Hepatocyte (in vitro differentiated cells): ENCODE data around the gene EYA4. TPM values are rescaled to one million over a fixed set of nuclear protein-coding genes. Genes with fewer than 3 reads are reported as not detected.

Source experiments
- DNase-seq: peaks from one replicate; pipeline ENCODE4 v3.0.0-alpha.2; 2016; ENCODE audit warnings: low spot score
- H2AFZ ChIP-seq: fragments of 200-600 bp; sonication (generic); 2 replicates; pipeline ENCODE4 v1.6.0; 2016; ENCODE audit warnings: antibody characterized with exemption, mild to moderate bottlenecking
- H3K27ac ChIP-seq: fragments of 200-600 bp; sonication (generic); 2 replicates; pipeline ENCODE4 v1.5.1; 2016; ENCODE audit warnings: mild to moderate bottlenecking
- H3K27me3 ChIP-seq: fragments of 200-600 bp; sonication (generic); 2 replicates; pipeline ENCODE4 v1.6.1; 2016
- H3K36me3 ChIP-seq: fragments of 200-600 bp; sonication (generic); replicated peaks from 2 replicates; pipeline ENCODE4 v1.5.1; 2016; ENCODE audit warnings: low read depth; ENCODE audit not compliant: insufficient read depth
- H3K4me1 ChIP-seq: fragments of 200-600 bp; sonication (generic); 2 replicates; pipeline ENCODE4 v1.5.1; 2016; ENCODE audit warnings: mild to moderate bottlenecking, moderate library complexity; ENCODE audit not compliant: insufficient read depth
- H3K4me2 ChIP-seq: fragments of 200-600 bp; sonication (generic); 2 replicates; pipeline ENCODE4 v1.6.0; 2016
- H3K4me3 ChIP-seq: fragments of 200-600 bp; sonication (generic); 2 replicates; pipeline ENCODE4 v1.5.1; 2016; ENCODE audit warnings: mild to moderate bottlenecking
- H3K79me2 ChIP-seq: fragments of 200-600 bp; sonication (generic); 2 replicates; pipeline ENCODE4 v1.6.0; 2017; ENCODE audit warnings: mild to moderate bottlenecking
- H3K9me2 ChIP-seq: fragments of 200-600 bp; sonication (generic); replicated peaks from 2 replicates; pipeline ENCODE4 v1.6.0; 2017; ENCODE audit warnings: mild to moderate bottlenecking; ENCODE audit not compliant: insufficient read depth
- H3K9me3 ChIP-seq: fragments of 200-600 bp; sonication (generic); 2 replicates; pipeline ENCODE4 v1.5.1; 2016; ENCODE audit warnings: low read depth, mild to moderate bottlenecking
- H4K20me1 ChIP-seq: fragments of 200-600 bp; sonication (generic); 2 replicates; pipeline ENCODE4 v1.6.0; 2016; ENCODE audit warnings: mild to moderate bottlenecking; ENCODE audit not compliant: insufficient read depth, poor library complexity, severe bottlenecking
- EZH2 ChIP-seq: fragments of 200-600 bp; sonication (generic); IDR thresholded peaks from 2 replicates; pipeline ENCODE4 v1.6.1; 2016; ENCODE audit warnings: antibody characterized with exemption, mild to moderate bottlenecking, borderline replicate concordance
- EZH2phosphoT487 ChIP-seq: fragments of 200-600 bp; sonication (generic); IDR thresholded peaks from one replicate; pipeline ENCODE4 v1.6.1; 2018; ENCODE audit warnings: antibody characterized with exemption, mild to moderate bottlenecking, low read depth, moderate library complexity; ENCODE audit not compliant: unreplicated experiment, severe bottlenecking
- WGBS: methylation state at CpG from one replicate; pipeline ENCODE4 v1.1.6; 2016; ENCODE audit warnings: low lambda C conversion rate; ENCODE audit errors: missing lambda C conversion rate; 5-methylcytosine and 5-hydroxymethylcytosine counted together
- polyA plus RNA-seq: library from polyadenylated mRNA; unstranded; fragments of >200 nt; fragmentation: Nextera tagmentation; extraction: Ambion mirVana; gene quantifications from 2 replicates; pipeline ENCODE4 v1.2.1, GENCODE V29; 2016
- total RNA-seq: library from RNA; depleted of rRNA; stranded (reverse); fragments of >200 nt; gene quantifications from 2 replicates; pipeline ENCODE4 v1.2.3, GENCODE V29; 2014
- TF ChIP-seq, protein P1 (sequence below): fragments of 200-600 bp; sonication (generic); IDR thresholded peaks from 2 replicates; pipeline ENCODE4 v1.5.1; 2016; ENCODE audit warnings: antibody characterized with exemption, mild to moderate bottlenecking; ENCODE audit not compliant: poor library complexity

EYA4 gene
- total and polyA plus RNA-seq, 2 experiments from 2014 or later, result 0.33 to 1.8 TPM

DNA sequence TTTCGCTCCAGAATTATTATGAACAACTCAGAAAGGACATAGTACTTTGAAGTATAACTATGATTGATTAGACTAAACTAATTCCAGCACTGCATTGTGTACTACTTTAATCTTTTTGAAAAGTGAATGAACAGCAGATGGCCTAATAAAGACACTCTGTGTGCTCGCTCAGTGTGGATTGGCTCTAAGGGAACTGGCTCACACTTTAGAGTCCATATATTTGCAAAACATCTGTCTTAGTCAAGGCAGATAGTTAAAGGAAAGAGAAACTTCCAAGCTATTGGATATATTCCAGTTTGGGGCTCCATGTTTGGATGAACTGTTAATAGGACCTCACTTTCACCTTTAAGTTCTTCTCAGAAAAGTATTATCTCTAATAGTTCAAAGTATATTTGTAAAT is 218.9 kb downstream of the EYA4 start:
- no peak overlapping the region for H3K4me2 ChIP-seq
- H3K4me1 ChIP-seq, result no peaks in the 10 kb centered on the region
- WGBS, result 78% methylated on average over 2 of the region's 2 CpGs
- H3K9me3 ChIP-seq, result no peaks in the 10 kb centered on the region
- no peaks in the 10 kb centered on the region for H3K9me2 ChIP-seq
- H3K36me3 ChIP-seq, result no peaks in the 10 kb centered on the region
- TF ChIP-seq EZH2 (no peak), EZH2phosphoT487 (no peak)
- TF ChIP-seq, protein P1, sequence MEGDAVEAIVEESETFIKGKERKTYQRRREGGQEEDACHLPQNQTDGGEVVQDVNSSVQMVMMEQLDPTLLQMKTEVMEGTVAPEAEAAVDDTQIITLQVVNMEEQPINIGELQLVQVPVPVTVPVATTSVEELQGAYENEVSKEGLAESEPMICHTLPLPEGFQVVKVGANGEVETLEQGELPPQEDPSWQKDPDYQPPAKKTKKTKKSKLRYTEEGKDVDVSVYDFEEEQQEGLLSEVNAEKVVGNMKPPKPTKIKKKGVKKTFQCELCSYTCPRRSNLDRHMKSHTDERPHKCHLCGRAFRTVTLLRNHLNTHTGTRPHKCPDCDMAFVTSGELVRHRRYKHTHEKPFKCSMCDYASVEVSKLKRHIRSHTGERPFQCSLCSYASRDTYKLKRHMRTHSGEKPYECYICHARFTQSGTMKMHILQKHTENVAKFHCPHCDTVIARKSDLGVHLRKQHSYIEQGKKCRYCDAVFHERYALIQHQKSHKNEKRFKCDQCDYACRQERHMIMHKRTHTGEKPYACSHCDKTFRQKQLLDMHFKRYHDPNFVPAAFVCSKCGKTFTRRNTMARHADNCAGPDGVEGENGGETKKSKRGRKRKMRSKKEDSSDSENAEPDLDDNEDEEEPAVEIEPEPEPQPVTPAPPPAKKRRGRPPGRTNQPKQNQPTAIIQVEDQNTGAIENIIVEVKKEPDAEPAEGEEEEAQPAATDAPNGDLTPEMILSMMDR, result no peak
- H4K20me1 ChIP-seq, result no peaks in the 10 kb centered on the region
- H3K27me3 ChIP-seq, result peaks cover 7% of the 10 kb centered on the region
- no peak overlapping the region for H3K27ac ChIP-seq
- no peak overlapping the region for H2AFZ ChIP-seq
- H3K79me2 ChIP-seq, result no peaks in the 10 kb centered on the region
- no peak overlapping the region for H3K4me3 ChIP-seq
- no peak for DNase-seq

DNA sequence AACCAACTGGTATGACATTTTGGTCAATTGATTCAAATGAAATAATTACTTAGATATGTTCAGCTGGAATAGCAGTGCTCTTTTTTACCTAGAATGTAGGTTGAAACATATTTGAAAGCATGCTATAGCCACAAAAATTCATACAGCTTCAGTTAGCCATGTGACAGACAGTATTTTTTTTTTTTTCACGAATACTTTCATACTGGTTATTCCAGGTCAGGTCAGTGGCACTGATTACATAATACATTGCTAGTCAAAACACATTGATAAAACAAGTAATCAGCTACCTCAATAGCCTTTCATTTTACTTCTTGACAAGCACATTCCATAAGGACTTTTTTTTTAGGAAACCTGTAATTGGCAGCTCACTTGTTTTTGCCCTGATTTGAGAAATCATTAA is 222.6 kb downstream of the EYA4 start:
- no peak for DNase-seq
- Histone ChIP-seq H2AFZ (no peak overlapping the region), H3K36me3 (no peaks in the 10 kb centered on the region), H3K79me2 (no peaks in the 10 kb centered on the region), H3K9me2 (no peaks in the 10 kb centered on the region), H3K27ac (no peak overlapping the region), H3K4me2 (no peak overlapping the region), H3K9me3 (no peaks in the 10 kb centered on the region), H3K27me3 (peaks cover 4% of the 10 kb centered on the region), H4K20me1 (no peaks in the 10 kb centered on the region), H3K4me3 (no peak overlapping the region), H3K4me1 (no peaks in the 10 kb centered on the region)
- 84% methylated on average over 1 of the region's 1 CpG for WGBS
- TF ChIP-seq EZH2, result no peak
- TF ChIP-seq, protein P1, result no peak
- no peak for TF ChIP-seq EZH2phosphoT487

DNA sequence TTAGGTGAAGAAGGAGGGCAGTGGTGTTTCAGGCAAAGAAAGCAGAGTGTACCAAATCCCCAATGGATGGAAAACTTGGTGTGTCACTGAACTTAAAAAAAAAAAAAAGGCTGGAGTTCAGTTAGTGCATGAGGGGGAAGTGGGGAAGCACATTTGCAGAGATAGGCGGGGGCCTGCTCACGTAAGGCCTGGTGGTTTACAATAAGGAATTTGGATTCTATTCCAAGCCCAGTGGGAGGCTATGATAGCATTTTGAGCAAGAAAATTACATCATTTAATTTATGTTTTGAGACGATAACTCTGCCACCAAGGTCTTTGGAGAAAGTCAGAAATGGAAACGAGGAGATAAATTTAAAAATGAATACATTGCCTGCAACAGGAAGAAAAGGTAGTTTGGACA is 225.5 kb downstream of the EYA4 start:
- H3K4me3 ChIP-seq, result no peak overlapping the region
- no peak overlapping the region for H3K27ac ChIP-seq
- H3K79me2 ChIP-seq, result no peaks in the 10 kb centered on the region
- WGBS, result 90% methylated on average over 4 of the region's 4 CpGs
- H3K4me2 ChIP-seq, result no peak overlapping the region
- no peak overlapping the region for H2AFZ ChIP-seq
- H4K20me1 ChIP-seq, result no peaks in the 10 kb centered on the region
- H3K36me3 ChIP-seq, result no peaks in the 10 kb centered on the region
- no peaks in the 10 kb centered on the region for H3K9me2 ChIP-seq
- no peak for DNase-seq
- peaks cover 8% of the 10 kb centered on the region for H3K27me3 ChIP-seq
- TF ChIP-seq EZH2 (no peak), EZH2phosphoT487 (no peak)
- TF ChIP-seq, protein P1, result no peak
- H3K9me3 ChIP-seq, result no peaks in the 10 kb centered on the region
- H3K4me1 ChIP-seq, result no peaks in the 10 kb centered on the region
